Sigmoid colon (tissue), 4 donors: ENCODE measurements around the gene PDZD11.

Experiments
- POLR2AphosphoS5 ChIP-seq, 4 donors: sonication (generic); formaldehyde crosslinking; IDR thresholded peaks; one replicate each; pipeline ENCODE4 v1.6.1; 2017; ENCODE audit warnings: antibody characterized with exemption in 4 of 4
- TF ChIP-seq, protein P1 (sequence below), 4 experiments: fragments of 450-650 bp in 3 of 4; fragments of 200-600 bp in 1 of 4; IDR thresholded peaks; one replicate each; pipeline ENCODE4 v1.5.1; 2016 to 2019; ENCODE audit warnings: antibody characterized with exemption in 4 of 4, mild to moderate bottlenecking in 3 of 4, moderate library complexity in 2 of 4

DNA sequence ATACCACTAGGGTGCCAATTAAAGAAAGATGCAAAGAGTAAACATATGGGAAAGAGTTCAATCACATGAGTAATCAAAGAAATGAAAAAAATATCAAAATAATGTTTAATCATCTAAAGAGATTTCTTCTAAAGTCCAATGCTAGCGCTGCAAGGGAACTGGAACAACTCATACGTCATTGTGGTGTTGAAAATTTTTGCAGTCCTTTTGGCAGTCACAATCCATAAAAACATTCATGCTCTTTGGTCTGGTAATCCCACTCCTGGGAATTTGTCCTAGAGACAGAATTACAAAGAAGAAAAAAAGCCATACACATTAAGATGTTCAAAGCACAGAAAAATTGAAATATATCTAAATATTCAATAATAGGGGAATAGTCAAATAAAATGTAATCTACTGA, 34.3 kb downstream of the PDZD11 start:
- no peak for TF ChIP-seq POLR2AphosphoS5 (IDR thresholded peaks at IDR 0.05)
- TF ChIP-seq, protein P1, sequence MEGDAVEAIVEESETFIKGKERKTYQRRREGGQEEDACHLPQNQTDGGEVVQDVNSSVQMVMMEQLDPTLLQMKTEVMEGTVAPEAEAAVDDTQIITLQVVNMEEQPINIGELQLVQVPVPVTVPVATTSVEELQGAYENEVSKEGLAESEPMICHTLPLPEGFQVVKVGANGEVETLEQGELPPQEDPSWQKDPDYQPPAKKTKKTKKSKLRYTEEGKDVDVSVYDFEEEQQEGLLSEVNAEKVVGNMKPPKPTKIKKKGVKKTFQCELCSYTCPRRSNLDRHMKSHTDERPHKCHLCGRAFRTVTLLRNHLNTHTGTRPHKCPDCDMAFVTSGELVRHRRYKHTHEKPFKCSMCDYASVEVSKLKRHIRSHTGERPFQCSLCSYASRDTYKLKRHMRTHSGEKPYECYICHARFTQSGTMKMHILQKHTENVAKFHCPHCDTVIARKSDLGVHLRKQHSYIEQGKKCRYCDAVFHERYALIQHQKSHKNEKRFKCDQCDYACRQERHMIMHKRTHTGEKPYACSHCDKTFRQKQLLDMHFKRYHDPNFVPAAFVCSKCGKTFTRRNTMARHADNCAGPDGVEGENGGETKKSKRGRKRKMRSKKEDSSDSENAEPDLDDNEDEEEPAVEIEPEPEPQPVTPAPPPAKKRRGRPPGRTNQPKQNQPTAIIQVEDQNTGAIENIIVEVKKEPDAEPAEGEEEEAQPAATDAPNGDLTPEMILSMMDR (IDR thresholded peaks at IDR 0.05): no peak
